K562 (cell line): Measurements from ENCODE around the gene HSD3B7. TPM values are rescaled to one million over a fixed set of nuclear protein-coding genes. Genes with fewer than 3 reads are reported as not detected.

Experiments
- ATAC-seq: fragments of 200-7000 bp; cut with Tn5 transposase; 3 replicates; pipeline ENCODE4 v1.9.1; 2020; ENCODE audit warnings: moderate library complexity
- BruUV-seq: library from RNA; stranded (reverse); fragments of 400-500 nt; replicated peaks from 2 replicates; lab custom pipeline; 2021; lab: Mats Ljungman, UMichigan
- CTCF ChIA-PET: fragments of 300-600 bp; formaldehyde crosslinking; extraction: SDS; loops from one replicate; lab custom pipeline; 2021; ENCODE audit warnings: low intra/inter-chr PET ratio; lab: Yijun Ruan, JAX
- POLR2A ChIA-PET: fragments of 300-600, 350-650 bp; sonication (Branson Sonifier 250); formaldehyde crosslinking; extraction: SDS; loops from one replicate; lab custom pipeline; 2021; ENCODE audit warnings: antibody characterized with exemption, inconsistent platforms; lab: Yijun Ruan, JAX
- DNase-seq, 4 experiments: peaks; one replicate each; pipeline versions ENCODE4 v3.0.0 to v3.0.0-alpha.2; 2011 to 2018; ENCODE audit warnings: low spot score in 3 of 4, mixed read lengths in 3 of 4; ENCODE audit errors: extremely low read depth in 1 of 4
- FAIRE-seq: peaks from 2 replicates; lab custom pipeline; 2011; peaks lifted over from hg19 to GRCh38; lab: Jason Lieb, UNC
- H2AFZ ChIP-seq: 2 replicates; pipeline ENCODE4 v1.6.0; 2011; ENCODE audit warnings: low read depth, low read length, control low read depth, inconsistent platforms
- H3K27ac ChIP-seq: fragments of 200-600 bp; 3 replicates; pipeline ENCODE4 v1.8.0; 2011; ENCODE audit warnings: low read depth, mild to moderate bottlenecking, control low read depth, inconsistent platforms, low read length, moderate library complexity, mixed read lengths; ENCODE audit errors: extremely low read depth
- H3K27me3 ChIP-seq, 2 experiments: fragments of 300-600 bp in 1 of 2; 2 replicates in 1 of 2; 3 replicates in 1 of 2; pipeline versions ENCODE4 v1.6.0 to v1.8.0; 2011; ENCODE audit warnings: inconsistent platforms in 2 of 2, low read length in 2 of 2, mild to moderate bottlenecking in 1 of 2, mixed read lengths in 1 of 2, moderate library complexity in 1 of 2; ENCODE audit not compliant: control insufficient read depth in 2 of 2, insufficient read depth in 2 of 2
- H3K36me3 ChIP-seq: fragments of 300-600 bp; 3 replicates; pipeline ENCODE4 v1.8.0; 2011; ENCODE audit warnings: mild to moderate bottlenecking, low read length, inconsistent platforms; ENCODE audit not compliant: control insufficient read depth, insufficient read depth
- H3K4me1 ChIP-seq, 2 experiments: fragments of 200-600 bp in 1 of 2; replicated peaks in 1 of 2; 2 replicates in 1 of 2; 3 replicates in 1 of 2; pipeline versions ENCODE4 v1.5.1 to v1.8.0; 2011; ENCODE audit warnings: inconsistent platforms in 2 of 2, low read length in 2 of 2, mild to moderate bottlenecking in 1 of 2, mixed read lengths in 1 of 2, moderate library complexity in 1 of 2; ENCODE audit not compliant: control insufficient read depth in 2 of 2, insufficient read depth in 2 of 2
- H3K4me2 ChIP-seq: 2 replicates; pipeline ENCODE4 v1.6.1; 2011; ENCODE audit warnings: low read length, control low read depth, inconsistent platforms, mixed read lengths; ENCODE audit not compliant: insufficient read depth
- H3K4me3 ChIP-seq: fragments of 200-600 bp; sonication (generic), shearing (Covaris generic); 2 replicates; pipeline ENCODE4 v1.5.1; 2016; ENCODE audit warnings: control low read depth, inconsistent platforms
- H3K79me2 ChIP-seq: fragments of 200-600 bp; 3 replicates; pipeline ENCODE4 v1.8.0; 2011; ENCODE audit warnings: low read length, inconsistent platforms; ENCODE audit not compliant: control insufficient read depth, insufficient read depth
- H3K9ac ChIP-seq, 2 experiments: 2 replicates each; pipeline versions ENCODE4 v1.6.0 to v1.6.1; 2011; ENCODE audit warnings: low read depth in 2 of 2, low read length in 2 of 2, control low read depth in 1 of 2, inconsistent platforms in 1 of 2, mild to moderate bottlenecking in 1 of 2, mixed read lengths in 1 of 2; ENCODE audit not compliant: insufficient read depth in 1 of 2
- H3K9me1 ChIP-seq: one replicate; pipeline ENCODE4 v1.6.0; 2011; ENCODE audit warnings: inconsistent platforms, mild to moderate bottlenecking, low read length, moderate library complexity; ENCODE audit not compliant: control insufficient read depth, insufficient read depth
- H3K9me3 ChIP-seq: replicated peaks from 2 replicates; pipeline ENCODE4 v1.5.1; 2011; ENCODE audit warnings: low read depth, low read length, inconsistent platforms; ENCODE audit not compliant: control insufficient read depth, insufficient read depth
- H4K20me1 ChIP-seq: replicated peaks from 2 replicates; pipeline ENCODE4 v1.6.1; 2011; ENCODE audit warnings: low read length, inconsistent platforms, mixed read lengths; ENCODE audit not compliant: control insufficient read depth, insufficient read depth
- ARID1B ChIP-seq: fragments of 450-650 bp; IDR thresholded peaks from 2 replicates; pipeline ENCODE4 v1.6.1; 2016; ENCODE audit warnings: antibody characterized with exemption, mild to moderate bottlenecking, inconsistent platforms
- CCAR2 ChIP-seq: fragments of 200-400 bp; formaldehyde crosslinking; IDR thresholded peaks from 2 replicates; pipeline ENCODE4 v1.6.1; 2017; ENCODE audit warnings: mild to moderate bottlenecking, low read depth, low read length
- ELK1 ChIP-seq: sonication (generic); formaldehyde crosslinking; IDR thresholded peaks from 2 replicates; pipeline ENCODE4 v1.8.1; 2022; ENCODE audit warnings: missing genetic modification reagents
- GTF2A2 ChIP-seq: IDR thresholded peaks from 2 replicates; pipeline ENCODE4 v1.6.1; 2016; ENCODE audit warnings: mild to moderate bottlenecking, missing genetic modification characterization, missing compliant biosample characterization
- HBP1 ChIP-seq: fragments of 450-650 bp; formaldehyde crosslinking; IDR thresholded peaks from 2 replicates; pipeline ENCODE4 v1.4.0; 2022; ENCODE audit warnings: missing genetic modification characterization
- HEY1 ChIP-seq: fragments of 250-450 bp; sonication (Bioruptor Pico); IDR thresholded peaks from 2 replicates; pipeline ENCODE4 v1.5.0; 2020; ENCODE audit warnings: mild to moderate bottlenecking, moderate library complexity, borderline replicate concordance
- NBN ChIP-seq: fragments of 450-650 bp; IDR thresholded peaks from 2 replicates; pipeline ENCODE4 v1.6.1; 2016; ENCODE audit warnings: low read depth, mild to moderate bottlenecking
- NCOA6 ChIP-seq: fragments of 450-650 bp; IDR thresholded peaks from 2 replicates; pipeline ENCODE4 v1.6.1; 2017; ENCODE audit warnings: mild to moderate bottlenecking
- NEUROD1 ChIP-seq: fragments of 150-350 bp; IDR thresholded peaks from 2 replicates; pipeline ENCODE4 v1.6.1; 2014; ENCODE audit warnings: borderline replicate concordance, low read length, low read depth; ENCODE audit not compliant: partially characterized antibody
- POLR3A ChIP-seq: IDR thresholded peaks from 2 replicates; pipeline ENCODE4 v1.6.1; 2011; ENCODE audit warnings: borderline replicate concordance, mild to moderate bottlenecking, moderate library complexity; ENCODE audit not compliant: insufficient read length, insufficient read depth; ENCODE audit errors: extremely low read depth
- PTBP1 ChIP-seq: fragments of 200-400 bp; formaldehyde crosslinking; IDR thresholded peaks from 2 replicates; pipeline ENCODE4 v1.6.1; 2017; ENCODE audit warnings: low read depth, low read length
- SPI1 ChIP-seq: IDR thresholded peaks from 2 replicates; pipeline ENCODE4 v1.6.1; 2011; ENCODE audit warnings: low read depth, low read length, control low read depth, borderline replicate concordance
- ZNF408 ChIP-seq: fragments of 250-450 bp; sonication (Bioruptor Pico); IDR thresholded peaks from 2 replicates; pipeline ENCODE4 v1.4.0; 2020; ENCODE audit warnings: low read depth, mild to moderate bottlenecking, moderate library complexity
- ZNF655 ChIP-seq: fragments of 250-450 bp; sonication (Bioruptor Pico); IDR thresholded peaks from 2 replicates; pipeline ENCODE4 v1.5.0; 2021
- WGBS: fragments of 100-300 bp; shearing (Covaris generic); methylation state at CpG from one replicate; pipeline ENCODE4 v1.1.6; 2016; ENCODE audit warnings: low coverage, mixed read lengths; ENCODE audit not compliant: insufficient coverage; ENCODE audit errors: missing lambda C conversion rate; 5-methylcytosine and 5-hydroxymethylcytosine counted together
- in situ Hi-C: fragments of 300-500 bp; cut with MboI; formaldehyde crosslinking; loops from 4 replicates; pipeline ENCODE4 v1.15.0; 2018; ENCODE audit warnings: inconsistent platforms, mixed read lengths
- intact Hi-C: fragments of 100-400 bp; cut with micrococcal nuclease; formaldehyde crosslinking; loops from 2 replicates; pipeline ENCODE4 v1.14.2; 2022
- polyA plus RNA-seq, 8 experiments: library from polyadenylated mRNA; depleted of rRNA in 4 of 8; stranded (reverse) in 5 of 8; unstranded in 3 of 8; fragments of >200 nt; fragmentation: Nextera tagmentation in 2 of 8; fragmentation: Illumina TruSeq in 1 of 8; extraction: Ambion mirVana in 2 of 8; extraction: Trizol in 1 of 8; gene quantifications; 2 replicates each; pipeline versions ENCODE4 v1.2.1 to v1.2.3, GENCODE V29; 2011 to 2014; ENCODE audit warnings: inconsistent platforms in 1 of 8, missing spikeins in 1 of 8
- total RNA-seq, 7 experiments: library from RNA; depleted of rRNA in 6 of 7; stranded (reverse); fragments of >200 nt in 6 of 7; fragmentation: Illumina TruSeq in 2 of 7; extraction: Trizol in 2 of 7; gene quantifications; 2 replicates each; pipeline versions ENCODE4 v1.2.1 to v1.2.3, GENCODE V29; 2011 to 2021; ENCODE audit warnings: low replicate concordance in 1 of 7
- TF ChIP-seq, protein P1 (sequence below): fragments of 200-800 bp; sonication (Bioruptor generic); IDR thresholded peaks from 2 replicates; pipeline ENCODE4 v1.6.1; 2017; ENCODE audit warnings: missing genetic modification characterization, missing compliant biosample characterization
- TF ChIP-seq, protein P2 (sequence below): fragments of 450-650 bp; IDR thresholded peaks from 2 replicates; pipeline ENCODE4 v1.6.1; 2016; ENCODE audit warnings: low read depth, mild to moderate bottlenecking, moderate library complexity

Gene HSD3B7
- total and polyA plus RNA-seq, 9 of the 15 experiments (the other 6 are each of a cell fraction or from before 2014, with no cell fraction given): 5.4 to 49.1 (median 23.0) TPM

GRCh38 chr16:30967795-30968194 is 17.2 kb upstream of the HSD3B7 start:
- in situ Hi-C loops (loop anchor here (25.0 kb wide), 1 partner anchor 895 kb away; the partner anchor contains the start of gene ZNF267), intact Hi-C loops (no loop called here)
- no peak for FAIRE-seq
- peaks cover 0 to 7% of the 10 kb centered on the region in 2 experiments; a peak in 1 of 5 replicates for H3K4me1 ChIP-seq
- no peak for ATAC-seq
- no peak overlapping the region for H3K9ac ChIP-seq
- no peak overlapping the region for H3K4me2 ChIP-seq
- no peaks in the 10 kb centered on the region for H3K27me3 ChIP-seq
- CTCF ChIA-PET: no interaction called here
- H3K9me1 ChIP-seq: no peaks in the 10 kb centered on the region
- no peak overlapping the region for H3K27ac ChIP-seq
- H3K9me3 ChIP-seq: no peaks in the 10 kb centered on the region
- no peak overlapping the region for H3K4me3 ChIP-seq
- H3K79me2 ChIP-seq: no peaks in the 10 kb centered on the region
- H2AFZ ChIP-seq: no peak overlapping the region
- DNase-seq: no peak
- TF ChIP-seq NCOA6 (no peak), NBN (no peak), ELK1 (CRISPR knock-in tag) (no peak), GTF2A2 (tag) (no peak), SPI1 (no peak), POLR3A (no peak), ARID1B (no peak), ZNF408 (CRISPR knock-in tag) (no peak), CCAR2 (no peak), NEUROD1 (no peak), PTBP1 (no peak), ZNF655 (CRISPR knock-in tag) (no peak), HEY1 (no peak), HBP1 (CRISPR knock-in tag) (no peak)
- TF ChIP-seq, protein P1, sequence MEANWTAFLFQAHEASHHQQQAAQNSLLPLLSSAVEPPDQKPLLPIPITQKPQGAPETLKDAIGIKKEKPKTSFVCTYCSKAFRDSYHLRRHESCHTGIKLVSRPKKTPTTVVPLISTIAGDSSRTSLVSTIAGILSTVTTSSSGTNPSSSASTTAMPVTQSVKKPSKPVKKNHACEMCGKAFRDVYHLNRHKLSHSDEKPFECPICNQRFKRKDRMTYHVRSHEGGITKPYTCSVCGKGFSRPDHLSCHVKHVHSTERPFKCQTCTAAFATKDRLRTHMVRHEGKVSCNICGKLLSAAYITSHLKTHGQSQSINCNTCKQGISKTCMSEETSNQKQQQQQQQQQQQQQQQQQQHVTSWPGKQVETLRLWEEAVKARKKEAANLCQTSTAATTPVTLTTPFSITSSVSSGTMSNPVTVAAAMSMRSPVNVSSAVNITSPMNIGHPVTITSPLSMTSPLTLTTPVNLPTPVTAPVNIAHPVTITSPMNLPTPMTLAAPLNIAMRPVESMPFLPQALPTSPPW (CRISPR knock-in tag): no peak
- TF ChIP-seq, protein P2, sequence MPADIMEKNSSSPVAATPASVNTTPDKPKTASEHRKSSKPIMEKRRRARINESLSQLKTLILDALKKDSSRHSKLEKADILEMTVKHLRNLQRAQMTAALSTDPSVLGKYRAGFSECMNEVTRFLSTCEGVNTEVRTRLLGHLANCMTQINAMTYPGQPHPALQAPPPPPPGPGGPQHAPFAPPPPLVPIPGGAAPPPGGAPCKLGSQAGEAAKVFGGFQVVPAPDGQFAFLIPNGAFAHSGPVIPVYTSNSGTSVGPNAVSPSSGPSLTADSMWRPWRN: no peak
- BruUV-seq: no TSS peak
- H4K20me1 ChIP-seq: no peaks in the 10 kb centered on the region
- H3K36me3 ChIP-seq: peaks cover 91% of the 10 kb centered on the region
- 82% methylated on average over 4 of the region's 4 CpGs for WGBS
- POLR2A ChIA-PET: interaction anchor here (1.2 to 5.6 kb wide), 2 partner anchors 9 to 15 kb away, joined by 4 to 32 read pairs; partner anchors contain the start of gene HSD3B7
